Lung microvascular endothelial cell (primary cell): ENCODE measurements around the gene ENTPD6. TPM values are rescaled to one million over a fixed set of nuclear protein-coding genes. Genes with fewer than 3 reads are reported as not detected.

Experiments
- DNase-seq, 2 donors: peaks; one replicate each; pipeline versions ENCODE4 v3.0.0 to v3.0.0-alpha.2; 2010; ENCODE audit warnings: low read depth in 2 of 2
- total RNA-seq: library from RNA; depleted of rRNA; stranded (reverse); fragments of >200 nt; gene quantifications from 2 replicates; pipeline ENCODE4 v1.2.1, GENCODE V29; 2014

The ENTPD6 gene
- total RNA-seq, 1 donor from 2014 or later, result 51.4 TPM

DNA sequence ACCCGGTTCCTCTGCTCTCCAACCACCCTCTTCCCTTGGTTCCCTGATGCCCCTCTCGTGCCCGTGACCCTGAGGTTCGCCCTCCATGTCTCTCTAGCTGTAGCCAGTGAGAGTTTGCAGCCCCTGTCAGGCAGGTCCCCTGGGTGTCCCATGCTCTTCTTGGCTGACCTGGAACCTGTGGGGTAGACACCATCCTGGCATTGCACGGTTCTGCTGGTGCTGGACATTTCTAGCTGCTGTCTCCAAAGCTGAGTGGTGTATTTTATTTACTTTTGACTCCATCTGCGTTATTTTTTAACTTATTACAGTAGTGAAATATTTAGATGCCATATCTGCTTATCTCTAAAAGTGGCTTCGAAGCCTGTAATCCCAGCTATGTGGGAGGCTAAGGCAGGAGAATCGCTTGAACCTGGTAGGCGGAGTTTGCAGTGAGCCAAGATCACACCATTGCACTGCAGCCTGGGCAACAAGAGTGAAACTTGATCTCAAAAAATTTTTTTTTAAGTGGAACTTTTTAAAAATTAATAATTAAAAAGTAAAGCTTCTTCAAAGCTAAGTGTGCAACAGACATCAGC lies 12.5 kb downstream of the ENTPD6 start:
- no peak for DNase-seq

DNA sequence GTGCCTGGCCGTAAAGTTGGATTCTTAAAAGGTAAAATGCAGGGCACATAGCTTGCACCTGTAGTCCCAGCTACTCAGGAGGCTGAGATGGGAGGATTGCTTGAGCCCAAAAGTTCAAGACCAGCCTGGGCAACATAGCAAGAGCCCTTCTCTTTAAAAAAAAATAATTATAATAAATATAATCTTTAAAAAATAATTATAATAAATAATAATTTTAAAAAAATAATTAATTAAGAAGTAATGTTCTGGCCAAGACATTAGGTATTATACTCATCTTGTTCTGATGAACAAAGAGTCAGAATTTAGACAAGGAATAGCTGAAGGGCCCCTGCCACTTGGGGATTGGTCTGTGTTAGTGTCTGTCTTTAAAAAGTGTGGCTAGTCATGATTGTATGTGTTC lies 13.9 kb downstream of the ENTPD6 start:
- DNase-seq, result no peak

DNA sequence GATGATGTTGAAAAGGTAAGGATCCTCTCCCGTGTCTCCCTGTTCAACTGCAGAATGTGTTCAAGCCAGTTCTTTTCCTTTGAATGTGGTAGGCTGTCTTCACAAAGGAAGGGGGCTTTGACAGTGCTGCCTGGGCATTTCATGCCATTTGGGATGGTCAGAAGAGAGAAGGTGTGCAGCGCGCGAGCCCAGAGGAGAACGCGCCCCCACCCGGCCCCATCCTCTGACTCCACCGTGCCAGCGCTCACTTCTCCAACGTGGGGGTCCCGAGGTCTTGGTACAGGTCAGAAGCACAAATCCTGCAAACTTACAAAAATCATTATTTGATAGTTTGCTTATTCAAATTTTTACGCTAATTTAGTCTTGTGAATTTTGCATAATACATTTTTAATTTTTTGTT lies 14.4 kb downstream of the ENTPD6 start:
- DNase-seq, result no peak

DNA sequence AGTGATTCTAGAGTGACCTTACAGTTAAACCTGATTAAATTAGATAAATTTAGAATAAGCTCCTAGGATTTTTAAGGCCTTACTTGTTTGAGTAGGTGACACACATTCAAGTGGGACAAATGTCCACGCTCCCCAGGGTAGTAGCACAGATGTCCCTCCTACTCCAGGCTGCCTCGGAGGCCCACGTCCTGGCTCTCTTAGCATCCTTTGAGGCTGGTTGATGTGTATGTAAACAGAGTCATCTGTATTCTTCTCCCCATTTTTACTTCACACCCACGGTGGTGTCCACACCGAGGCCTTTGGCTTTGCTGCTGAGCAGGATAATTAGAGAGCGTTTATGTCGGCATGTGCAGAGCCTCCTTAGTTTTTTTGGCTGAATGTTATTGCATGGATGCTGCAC lies 15.8 kb downstream of the ENTPD6 start:
- no peak for DNase-seq

DNA sequence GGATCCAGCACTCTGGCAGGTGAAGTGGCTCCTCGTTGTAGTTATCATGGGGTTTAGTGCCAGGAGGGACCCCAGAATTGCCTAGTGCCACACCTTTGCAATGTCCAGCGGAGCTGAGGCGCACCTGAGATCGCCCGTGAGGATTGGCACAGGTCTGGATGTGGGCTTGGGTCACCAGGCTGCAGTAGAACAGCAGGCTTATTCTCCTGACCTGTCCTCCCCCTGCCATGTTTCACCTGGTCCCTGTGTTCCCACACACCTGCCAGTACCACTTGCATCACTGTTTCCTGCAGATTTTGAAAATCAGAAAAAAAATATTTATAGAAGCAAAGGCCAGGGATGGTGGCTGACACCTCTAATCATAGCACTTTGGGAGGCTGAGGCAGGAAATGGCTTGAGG lies 16.7 kb downstream of the ENTPD6 start:
- DNase-seq, result no peak

DNA sequence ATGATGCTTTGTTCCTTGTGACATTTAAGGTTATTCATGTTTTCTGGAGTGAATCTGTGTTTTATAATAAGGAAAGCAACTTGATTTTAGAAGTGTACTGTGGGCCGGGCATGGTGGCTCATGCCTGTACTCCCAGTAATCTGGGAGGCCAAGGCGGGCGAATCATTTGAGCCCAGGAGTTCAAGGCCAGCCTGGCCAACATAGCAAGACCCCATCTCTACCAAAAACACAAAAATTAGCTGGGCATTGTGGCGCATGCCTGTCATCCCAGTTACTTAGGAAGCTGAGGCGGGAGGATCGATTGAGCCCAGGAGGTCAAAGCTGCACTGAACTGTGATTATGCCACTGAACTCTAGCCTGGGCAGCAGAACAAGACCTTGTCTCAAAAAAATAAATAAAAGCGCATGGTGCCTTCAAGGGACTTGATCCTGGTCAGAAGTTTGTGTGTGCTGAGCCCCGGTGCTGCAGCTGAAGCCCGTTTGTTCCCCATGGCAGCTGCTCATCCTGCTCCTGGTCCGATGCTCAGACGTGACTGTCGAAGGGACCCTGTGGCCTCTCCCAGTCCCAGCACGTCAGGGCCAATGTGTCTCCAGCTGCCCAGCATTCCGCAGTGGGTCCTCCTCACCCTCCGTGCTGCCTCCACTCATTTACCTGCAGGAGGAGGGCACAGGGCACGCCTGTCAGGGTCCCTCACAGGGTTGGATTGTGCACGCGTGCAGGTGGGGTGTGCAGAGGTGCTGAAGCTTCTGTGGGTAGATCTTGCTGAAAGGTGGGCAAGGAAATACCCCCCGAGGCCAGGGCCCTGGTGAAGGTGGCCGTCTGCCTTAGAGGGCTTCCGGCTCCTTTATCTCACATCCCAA lies 18.3 kb downstream of the ENTPD6 start:
- no peak for DNase-seq

DNA sequence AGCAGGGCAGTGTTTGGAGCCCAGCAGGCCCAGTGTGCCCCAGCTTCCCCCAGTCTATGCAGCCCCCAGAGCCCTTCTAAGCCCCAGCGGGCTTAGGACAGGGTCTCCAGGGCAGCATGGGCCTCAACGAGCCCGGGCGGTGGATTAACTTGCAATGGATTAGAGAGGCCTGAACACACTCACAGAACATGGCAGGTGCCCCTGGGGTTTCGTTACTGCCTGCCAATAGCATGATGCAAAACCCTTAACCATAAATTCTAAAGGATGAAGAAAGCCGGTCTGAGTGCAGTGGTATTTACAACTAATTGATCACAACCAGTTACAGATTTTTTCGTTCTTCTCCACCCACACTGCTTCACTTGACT lies 18.9 kb downstream of the ENTPD6 start:
- DNase-seq, result no peak

DNA sequence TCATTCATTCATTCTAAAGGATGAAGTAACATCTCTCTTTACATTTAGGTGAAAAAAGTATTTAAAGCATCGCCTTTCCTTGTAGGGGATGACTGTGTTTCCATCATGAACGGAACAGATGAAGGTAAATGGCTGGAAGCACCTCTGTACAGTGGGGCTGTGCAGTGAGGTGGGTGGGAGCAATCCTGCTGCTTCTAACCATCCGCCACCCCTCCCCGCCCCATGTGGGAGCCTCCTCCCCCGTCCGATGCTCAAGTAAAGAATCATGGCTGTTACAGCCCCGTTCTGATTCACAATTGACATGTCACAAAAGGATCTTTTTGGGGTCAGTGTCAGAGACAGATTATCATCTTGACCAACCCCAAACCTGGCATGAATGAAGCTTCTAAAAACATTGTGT lies 19.3 kb downstream of the ENTPD6 start:
- no peak for DNase-seq

DNA sequence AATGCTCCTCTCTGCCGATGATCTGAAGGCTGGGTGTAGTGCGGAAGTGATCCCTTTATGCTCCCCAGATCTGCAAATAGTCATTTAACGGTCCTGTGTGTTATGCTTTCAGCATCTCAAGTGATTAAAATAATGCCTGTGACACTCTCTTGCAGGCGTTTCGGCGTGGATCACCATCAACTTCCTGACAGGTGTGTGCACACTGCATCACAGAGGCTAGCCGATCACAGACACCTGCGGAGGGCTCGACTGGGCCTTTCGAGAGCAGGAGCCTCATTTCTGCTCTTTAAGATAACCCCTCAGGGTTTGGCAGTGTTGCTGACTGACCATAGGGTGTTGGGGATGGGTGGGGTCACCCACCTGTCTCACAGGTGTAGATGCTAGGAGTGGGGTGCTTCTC lies 20.0 kb downstream of the ENTPD6 start:
- no peak for DNase-seq

DNA sequence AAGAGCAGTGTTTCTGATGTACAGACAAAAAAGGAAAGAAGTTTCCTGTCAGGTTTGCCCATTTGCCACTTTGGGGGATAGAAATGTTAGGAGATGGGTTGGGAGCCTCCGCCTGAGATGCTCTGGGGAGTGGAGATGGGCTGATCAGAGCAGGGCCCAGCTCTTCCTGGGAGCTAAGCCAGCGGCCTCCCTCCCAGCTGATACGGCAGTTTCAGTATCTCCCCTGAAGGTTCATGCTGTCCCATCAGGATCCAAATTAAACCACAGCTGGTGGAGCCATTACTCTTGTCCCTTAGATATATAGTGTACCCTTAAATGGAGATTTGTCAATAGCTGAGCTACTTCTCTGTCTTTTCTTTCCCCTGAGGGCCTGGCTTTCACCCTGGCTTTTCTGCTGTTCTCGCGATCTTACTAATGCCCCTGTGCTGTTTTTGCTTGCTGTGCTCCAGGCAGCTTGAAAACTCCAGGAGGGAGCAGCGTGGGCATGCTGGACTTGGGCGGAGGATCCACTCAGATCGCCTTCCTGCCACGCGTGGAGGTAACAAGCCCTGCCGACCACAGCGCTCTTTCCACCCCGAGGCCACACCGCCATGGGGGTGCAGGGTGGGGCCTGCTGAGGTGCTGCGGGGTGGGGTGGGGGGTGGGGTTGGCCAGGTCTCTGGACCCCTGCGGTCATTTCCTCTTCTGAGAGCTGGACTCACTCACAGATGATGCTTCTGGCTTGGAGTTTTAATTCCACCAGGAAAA lies 20.9 kb downstream of the ENTPD6 start:
- no peak for DNase-seq

DNA sequence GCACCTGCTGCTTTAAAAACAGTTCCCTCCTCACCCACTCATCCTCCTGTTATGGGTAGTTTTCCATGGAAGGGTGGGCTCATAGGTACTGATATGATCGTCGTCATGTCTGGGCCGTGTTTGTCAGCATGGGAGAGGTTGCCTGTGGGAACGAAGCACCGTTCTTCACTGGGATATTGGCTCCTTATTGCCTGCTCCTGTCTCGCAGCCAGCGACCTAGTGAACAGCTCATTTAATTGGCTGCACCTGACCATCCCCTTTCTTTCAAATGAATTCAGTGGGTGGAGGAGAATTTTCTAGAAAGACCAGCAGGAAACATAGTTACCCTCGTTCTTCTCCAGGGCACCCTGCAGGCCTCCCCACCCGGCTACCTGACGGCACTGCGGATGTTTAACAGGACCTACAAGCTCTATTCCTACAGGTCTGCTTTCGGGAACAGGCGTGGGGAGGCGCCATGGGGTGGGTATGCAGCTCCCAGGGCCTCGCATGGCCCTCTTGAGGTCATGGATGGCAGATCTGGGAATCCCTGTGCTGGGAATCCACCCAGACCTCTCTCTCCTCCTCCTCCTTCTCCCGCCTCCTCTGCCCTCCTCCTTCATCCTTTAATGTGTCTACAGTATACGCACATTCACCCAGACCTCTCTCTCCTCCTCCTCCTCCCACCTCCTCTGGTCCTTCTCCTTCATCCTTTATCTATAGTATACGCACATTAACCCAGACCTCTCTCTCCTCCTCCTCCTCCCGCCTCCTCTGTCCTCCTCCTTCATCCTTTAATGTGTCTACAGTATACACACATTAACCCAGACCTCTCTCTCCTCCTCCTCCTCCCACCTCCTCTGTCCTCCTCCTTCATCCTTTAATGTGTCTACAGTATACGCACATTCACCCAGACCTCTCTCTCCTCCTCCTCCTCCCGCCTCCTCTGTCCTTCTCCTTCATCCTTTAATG lies 21.9 kb downstream of the ENTPD6 start:
- no peak for DNase-seq

DNA sequence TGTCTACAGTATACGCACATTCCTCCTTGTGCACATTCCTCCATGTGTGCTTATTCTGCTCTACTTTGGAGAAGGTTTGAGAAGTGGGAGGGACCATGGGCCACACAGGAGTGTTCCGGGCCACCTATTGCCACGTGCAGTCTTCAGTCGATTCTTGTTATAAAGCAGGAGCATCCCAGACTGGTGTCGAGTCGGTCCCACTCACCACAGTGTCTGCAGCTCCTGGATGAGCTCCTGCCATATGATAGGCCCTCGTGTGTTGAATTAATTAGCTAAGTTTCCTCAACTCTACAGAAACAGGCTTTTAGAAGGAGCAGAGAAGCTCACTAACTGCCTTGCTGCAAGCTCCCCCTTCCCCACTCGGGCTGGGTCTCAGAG lies 22.6 kb downstream of the ENTPD6 start:
- no peak for DNase-seq

DNA sequence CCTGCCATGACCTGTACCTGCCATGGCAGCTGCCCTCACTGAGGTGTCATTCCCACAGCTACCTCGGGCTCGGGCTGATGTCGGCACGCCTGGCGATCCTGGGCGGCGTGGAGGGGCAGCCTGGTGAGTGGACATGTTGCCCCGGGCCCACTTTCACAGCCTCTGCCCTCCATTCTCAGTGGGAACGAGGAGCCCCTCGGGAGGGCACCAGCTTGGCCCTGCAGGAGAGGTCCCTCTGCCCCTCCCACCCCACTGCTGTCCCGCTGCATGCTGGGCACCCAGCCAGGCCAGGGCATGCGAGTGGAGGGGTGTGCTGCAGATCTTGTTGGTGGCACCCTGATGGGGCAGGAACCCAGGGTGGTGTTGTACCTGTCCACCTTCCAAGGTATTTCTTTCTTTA lies 23.0 kb downstream of the ENTPD6 start:
- DNase-seq, result no peak

DNA sequence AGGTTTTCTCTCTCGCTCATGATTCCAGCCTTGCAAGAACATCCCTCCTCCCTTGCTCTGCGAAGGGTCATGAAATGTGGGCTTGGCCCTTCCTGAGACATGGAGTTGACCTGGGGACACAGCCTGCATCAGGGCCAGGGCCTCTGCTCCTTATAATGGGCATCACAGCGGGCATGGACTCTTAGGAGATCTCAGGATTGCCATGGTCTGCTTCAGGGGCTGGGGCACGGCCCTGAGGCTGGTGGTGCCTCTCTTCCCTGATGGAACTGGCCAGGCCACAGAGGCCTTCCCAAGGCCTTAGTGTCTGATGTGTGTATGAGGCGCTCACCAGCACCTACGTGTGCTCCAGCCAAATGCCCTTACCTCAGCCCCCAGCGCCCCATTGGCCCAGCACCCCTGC lies 23.9 kb downstream of the ENTPD6 start:
- no peak for DNase-seq

DNA sequence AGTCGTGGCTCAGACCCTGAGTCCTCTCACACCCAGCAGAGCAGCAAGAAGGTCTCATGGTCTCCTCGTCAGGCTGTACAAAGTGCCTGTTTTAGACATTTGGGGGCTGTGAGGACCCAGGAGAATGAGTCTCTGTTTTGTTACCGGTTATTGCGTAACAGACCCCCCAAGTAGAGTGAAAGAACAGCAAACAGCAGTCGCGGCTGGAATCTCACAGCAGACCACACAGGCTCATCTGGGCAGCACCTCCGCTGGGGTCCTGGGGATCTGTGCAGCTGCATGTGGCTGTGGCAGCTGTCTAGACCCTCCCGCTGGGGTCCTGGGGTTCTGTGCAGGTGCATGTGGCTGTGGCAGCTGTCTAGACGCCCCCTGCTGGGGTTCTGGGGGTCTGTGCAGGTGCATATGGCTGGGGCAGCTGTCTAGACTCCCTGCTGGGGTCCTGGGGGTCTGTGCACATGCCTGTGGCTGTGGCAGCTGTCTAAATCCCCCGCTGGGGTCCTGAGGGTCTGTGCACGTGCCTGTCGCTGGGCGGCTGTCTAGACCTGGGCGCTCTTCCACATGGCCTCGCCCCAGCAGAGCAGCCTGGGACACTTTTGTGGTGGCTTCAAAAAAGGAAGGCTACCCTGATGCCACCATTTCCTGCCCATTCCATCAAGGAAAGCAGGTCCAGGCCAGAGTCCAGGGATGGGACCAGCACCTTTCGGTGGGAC lies 24.7 kb downstream of the ENTPD6 start:
- DNase-seq, result peak in 1 of 2 donors; percentile 29

DNA sequence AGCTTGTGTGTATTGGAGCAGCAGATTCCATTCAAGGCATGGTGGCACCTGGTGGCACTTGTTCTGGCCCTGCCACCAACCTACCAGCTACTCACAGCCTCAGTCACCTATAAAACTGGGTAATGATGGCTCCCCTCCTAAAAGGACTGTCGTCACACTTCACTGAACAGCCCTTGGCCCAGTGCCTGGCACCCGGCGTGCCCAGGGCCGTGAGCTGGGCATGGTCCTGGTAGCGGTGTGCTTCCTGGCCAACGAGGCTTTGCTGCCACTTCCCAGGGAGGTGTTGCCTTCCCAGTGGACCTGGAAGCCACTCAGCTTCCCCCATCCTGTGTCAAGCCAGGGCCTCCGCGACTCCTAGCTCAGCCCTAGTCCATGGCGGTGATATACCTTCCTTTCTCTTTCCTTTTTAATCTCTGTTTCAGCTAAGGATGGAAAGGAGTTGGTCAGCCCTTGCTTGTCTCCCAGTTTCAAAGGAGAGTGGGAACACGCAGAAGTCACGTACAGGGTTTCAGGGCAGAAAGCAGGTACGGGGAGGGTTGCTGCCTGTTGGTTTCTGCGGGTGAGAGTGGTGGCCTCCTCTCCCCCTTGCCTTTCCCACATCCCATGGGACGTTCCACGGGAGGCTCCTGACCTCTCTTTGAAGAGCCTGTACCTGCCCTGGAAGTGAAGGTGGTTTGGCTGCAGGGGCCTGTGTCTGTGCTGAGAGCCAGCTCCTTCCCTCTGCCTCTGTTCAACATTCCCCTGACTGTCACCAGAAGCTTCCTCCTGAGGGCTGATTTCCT lies 25.5 kb downstream of the ENTPD6 start:
- DNase-seq, result no peak

DNA sequence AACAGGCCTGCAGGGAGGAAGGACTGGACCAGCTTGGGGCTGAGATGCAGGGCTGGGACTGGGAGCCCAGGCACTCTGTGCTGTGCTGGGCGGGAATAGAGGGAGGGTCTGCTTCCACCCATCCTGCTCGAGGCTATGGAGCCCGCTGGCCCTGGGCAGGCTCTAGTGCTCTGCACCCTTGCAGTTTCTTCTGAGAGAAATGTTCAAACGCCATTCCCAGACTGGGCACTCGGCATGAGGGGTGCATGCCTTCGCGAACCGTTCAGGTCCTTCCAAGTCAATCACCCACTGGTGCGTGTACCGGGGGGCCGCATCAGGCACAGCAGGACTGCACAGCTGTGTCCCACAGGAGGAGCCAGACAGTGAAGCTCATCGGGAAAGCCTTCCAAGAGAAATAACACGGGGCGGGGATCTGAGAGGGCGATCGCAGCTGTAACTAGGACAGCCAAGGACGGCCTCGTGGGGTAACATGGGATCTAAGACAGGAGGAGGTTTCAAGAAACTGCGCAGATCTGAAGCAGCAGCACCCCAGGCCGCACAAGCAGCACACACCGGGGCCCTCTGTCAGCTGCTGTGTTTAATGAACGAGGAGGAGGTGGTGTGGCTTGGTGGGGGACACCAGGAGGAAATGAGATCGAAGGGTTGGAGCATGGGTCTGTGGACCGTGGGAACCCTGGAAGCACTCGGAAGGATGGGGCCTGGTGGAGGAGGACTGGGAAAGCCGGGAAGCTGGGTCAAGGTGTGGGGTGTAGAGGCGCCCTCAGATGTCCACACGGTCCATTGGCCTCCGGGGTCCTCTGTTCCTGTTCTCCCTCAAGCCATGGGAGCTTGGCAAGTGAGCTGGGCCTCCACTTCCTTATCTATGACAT lies 26.3 kb downstream of the ENTPD6 start:
- DNase-seq, result no peak

DNA sequence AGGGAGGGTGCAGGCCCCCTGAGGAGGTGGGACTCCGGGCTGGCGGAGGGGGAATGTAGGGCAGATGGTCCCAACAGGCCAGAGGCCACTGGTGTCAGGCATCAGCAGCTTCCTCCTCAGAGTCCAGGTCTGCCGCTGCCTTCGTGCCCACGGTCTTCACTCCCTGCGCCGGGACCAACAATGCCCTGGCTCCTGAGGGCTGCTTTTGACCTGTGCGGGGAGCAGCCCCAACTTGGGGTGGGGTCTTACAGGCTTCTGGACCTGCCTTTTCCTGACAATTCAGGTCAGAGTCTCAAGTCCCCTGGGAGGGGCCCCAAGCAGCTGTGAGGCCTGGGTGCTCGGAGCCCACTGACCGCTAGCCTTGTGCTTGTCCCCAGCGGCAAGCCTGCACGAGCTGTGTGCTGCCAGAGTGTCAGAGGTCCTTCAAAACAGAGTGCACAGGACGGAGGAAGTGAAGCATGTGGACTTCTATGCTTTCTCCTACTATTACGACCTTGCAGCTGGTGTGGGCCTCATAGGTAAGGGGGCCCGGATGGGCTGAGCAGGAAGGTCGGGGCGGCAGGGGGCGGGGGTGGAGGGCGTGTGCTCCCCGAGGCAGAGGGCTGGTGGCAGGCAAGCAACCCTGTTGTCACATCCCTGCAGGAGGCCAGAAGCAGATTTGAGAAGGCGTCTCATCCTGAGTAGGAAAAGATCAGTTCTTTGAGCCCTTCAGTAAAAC lies 27.1 kb downstream of the ENTPD6 start:
- no peak for DNase-seq
